ENCODE measurements around the gene PIP5KL1.

DNA sequence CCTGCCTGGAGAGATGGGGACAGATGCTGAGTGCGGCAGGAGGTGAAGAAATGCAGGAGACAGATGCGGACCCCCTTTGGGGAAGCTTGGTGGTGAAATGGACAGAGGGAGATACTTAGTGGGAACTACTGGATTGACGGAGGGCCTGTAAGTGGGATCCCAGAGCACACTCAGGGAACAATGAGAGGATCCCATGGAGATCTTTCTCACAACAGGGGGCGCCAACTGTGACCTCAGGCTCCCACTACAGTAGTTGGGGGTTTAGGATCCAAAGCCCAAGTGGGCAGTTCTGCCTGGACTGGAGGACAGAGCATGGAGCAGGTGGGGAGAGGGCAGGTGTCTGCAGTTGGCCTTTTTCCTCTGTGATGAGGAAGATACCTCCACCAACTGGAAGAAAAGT is 3.7 kb upstream of the PIP5KL1 start:
- TF ChIP-seq, protein P1, sequence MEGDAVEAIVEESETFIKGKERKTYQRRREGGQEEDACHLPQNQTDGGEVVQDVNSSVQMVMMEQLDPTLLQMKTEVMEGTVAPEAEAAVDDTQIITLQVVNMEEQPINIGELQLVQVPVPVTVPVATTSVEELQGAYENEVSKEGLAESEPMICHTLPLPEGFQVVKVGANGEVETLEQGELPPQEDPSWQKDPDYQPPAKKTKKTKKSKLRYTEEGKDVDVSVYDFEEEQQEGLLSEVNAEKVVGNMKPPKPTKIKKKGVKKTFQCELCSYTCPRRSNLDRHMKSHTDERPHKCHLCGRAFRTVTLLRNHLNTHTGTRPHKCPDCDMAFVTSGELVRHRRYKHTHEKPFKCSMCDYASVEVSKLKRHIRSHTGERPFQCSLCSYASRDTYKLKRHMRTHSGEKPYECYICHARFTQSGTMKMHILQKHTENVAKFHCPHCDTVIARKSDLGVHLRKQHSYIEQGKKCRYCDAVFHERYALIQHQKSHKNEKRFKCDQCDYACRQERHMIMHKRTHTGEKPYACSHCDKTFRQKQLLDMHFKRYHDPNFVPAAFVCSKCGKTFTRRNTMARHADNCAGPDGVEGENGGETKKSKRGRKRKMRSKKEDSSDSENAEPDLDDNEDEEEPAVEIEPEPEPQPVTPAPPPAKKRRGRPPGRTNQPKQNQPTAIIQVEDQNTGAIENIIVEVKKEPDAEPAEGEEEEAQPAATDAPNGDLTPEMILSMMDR (IDR thresholded peaks at IDR 0.05; ENCODE audit: poor library complexity) = no peak
- no peak for TF ChIP-seq EZH2 (IDR thresholded peaks at IDR 0.05; ENCODE audit: borderline replicate concordance)
